ENCODE results near the gene HIVEP3.

HIVEP3 gene

DNA sequence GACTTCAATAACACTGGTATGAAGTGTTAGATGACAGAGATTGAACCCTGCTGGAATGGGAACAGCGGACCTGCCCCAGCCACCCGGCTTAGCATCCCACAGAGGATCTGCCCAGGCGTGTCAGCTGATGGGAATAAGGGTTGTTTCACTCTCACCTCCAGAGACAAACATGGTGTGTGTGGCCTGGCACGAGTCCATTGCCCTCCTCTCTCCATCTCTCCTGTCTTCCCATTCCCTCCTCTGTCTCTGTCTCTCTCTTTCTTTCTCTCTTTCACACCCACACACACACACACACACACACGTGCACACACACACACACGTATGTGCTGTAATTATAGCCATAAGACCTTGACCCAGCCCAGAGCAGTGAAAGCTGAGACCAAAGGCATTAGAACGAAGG is 200.2 kb downstream of the HIVEP3 start:
- no peaks in the 10 kb centered on the region for H3K36me3 ChIP-seq
- no peak for DNase-seq
- H3K4me1 ChIP-seq: peaks cover 0 to 10% (median 3%) of the 10 kb centered on the region in 4 donors
- H3K9me3 ChIP-seq: no peaks in the 10 kb centered on the region
- TF ChIP-seq, protein P1, sequence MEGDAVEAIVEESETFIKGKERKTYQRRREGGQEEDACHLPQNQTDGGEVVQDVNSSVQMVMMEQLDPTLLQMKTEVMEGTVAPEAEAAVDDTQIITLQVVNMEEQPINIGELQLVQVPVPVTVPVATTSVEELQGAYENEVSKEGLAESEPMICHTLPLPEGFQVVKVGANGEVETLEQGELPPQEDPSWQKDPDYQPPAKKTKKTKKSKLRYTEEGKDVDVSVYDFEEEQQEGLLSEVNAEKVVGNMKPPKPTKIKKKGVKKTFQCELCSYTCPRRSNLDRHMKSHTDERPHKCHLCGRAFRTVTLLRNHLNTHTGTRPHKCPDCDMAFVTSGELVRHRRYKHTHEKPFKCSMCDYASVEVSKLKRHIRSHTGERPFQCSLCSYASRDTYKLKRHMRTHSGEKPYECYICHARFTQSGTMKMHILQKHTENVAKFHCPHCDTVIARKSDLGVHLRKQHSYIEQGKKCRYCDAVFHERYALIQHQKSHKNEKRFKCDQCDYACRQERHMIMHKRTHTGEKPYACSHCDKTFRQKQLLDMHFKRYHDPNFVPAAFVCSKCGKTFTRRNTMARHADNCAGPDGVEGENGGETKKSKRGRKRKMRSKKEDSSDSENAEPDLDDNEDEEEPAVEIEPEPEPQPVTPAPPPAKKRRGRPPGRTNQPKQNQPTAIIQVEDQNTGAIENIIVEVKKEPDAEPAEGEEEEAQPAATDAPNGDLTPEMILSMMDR (IDR thresholded peaks at IDR 0.05): no peak
- H3K4me3 ChIP-seq: no peak overlapping the region
- no peak overlapping the region for H3K27ac ChIP-seq
- H3K27me3 ChIP-seq: no peaks in the 10 kb centered on the region
- intact Hi-C loops (cut with DNase I; ENCODE audit: low total_unique reads): no loop called here

DNA sequence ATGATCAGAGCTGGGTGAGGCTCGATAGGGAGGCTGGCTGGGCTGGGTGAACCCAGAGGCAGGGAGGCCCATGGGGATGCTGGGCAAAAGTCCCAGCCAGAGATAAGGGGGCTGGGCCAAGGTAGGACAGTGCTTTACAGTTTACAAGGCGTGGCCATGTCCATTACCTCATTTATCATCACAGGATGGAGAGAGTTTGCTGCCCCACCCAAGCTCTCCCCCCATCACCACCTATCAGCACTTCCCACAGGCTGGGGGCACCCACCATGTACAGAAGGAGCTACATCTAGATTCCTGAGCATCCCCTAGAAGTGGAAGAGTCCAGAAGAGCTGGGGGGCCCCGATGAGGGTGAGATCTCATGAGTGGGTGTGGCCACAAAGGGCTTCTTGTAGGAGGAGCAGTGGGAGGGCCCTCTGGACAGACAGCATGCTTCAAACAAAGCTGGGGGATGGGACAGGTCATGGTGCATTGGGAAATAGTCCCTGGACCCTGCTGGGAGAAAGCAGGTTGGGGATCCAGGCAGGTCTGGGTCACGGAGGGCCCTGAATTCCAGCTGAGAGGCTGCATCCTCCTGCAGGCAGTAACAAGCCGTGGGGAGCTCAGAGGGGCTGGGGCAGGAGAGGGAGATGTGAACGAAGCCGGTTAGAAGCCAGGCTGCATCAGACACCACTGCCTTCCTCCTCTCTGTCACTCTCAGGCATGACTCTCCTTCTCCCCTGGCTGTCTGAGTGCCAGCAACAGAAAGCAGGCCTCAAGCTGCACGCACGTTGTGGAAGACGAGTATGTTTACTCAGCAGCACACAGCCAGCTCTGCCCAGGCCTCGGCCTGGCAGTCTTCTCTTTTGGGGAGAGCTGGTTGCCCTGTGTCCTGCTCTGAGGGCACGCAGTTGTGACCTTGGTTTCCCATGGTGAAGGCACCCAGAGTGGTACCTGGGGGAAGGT is 202.3 kb downstream of the HIVEP3 start:
- no peaks in the 10 kb centered on the region for H3K9me3 ChIP-seq
- H3K27me3 ChIP-seq: no peaks in the 10 kb centered on the region
- no peak overlapping the region for H3K4me3 ChIP-seq
- H3K27ac ChIP-seq: no peak overlapping the region
- no peaks in the 10 kb centered on the region for H3K36me3 ChIP-seq
- H3K4me1 ChIP-seq: peaks cover 0 to 21% (median 4%) of the 10 kb centered on the region in 4 donors
- no peak for DNase-seq
- TF ChIP-seq, protein P1 (IDR thresholded peaks at IDR 0.05): no peak
- intact Hi-C loops (cut with DNase I; ENCODE audit: low total_unique reads): no loop called here

DNA sequence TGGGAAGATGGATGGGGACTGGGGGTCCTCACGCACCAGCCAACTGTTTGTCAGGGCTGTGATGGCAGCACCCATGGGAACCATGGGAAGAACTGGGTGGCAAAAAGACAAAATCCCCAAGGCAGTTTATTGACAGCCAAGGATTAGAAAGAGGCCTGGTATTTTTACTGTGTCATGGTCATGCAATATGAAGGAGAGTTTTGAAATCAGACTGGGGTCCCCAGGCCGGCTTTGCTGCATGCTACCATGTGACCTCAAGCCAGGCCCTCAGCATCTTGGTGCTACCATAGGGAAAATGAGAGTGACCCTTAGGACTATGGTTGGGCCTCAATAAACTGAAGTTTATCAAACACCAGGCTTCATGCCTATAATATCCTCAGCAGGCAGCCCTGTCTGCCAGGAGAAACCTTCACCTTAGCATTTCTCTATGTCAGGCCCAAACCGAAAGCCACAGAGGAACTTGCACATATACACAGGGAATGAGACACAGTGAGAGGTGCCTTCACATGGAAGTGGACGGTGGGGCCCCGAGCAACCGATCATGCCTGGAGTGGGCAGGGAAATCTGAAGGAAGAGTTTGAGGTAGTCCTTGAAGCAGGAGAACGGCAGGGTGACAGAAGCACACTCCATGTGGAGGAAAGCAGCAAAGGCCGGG is 203.2 kb downstream of the HIVEP3 start:
- TF ChIP-seq, protein P1 (IDR thresholded peaks at IDR 0.05): no peak
- Histone ChIP-seq H3K27me3 (no peaks in the 10 kb centered on the region), H3K4me3 (no peak overlapping the region), H3K27ac (no peak overlapping the region), H3K9me3 (no peaks in the 10 kb centered on the region), H3K4me1 (peaks cover 0 to 21% (median 4%) of the 10 kb centered on the region in 4 donors), H3K36me3 (no peaks in the 10 kb centered on the region)
- DNase-seq: peak in 1 of 2 donors; percentile 42
- intact Hi-C loops (cut with DNase I; ENCODE audit: low total_unique reads): no loop called here

DNA sequence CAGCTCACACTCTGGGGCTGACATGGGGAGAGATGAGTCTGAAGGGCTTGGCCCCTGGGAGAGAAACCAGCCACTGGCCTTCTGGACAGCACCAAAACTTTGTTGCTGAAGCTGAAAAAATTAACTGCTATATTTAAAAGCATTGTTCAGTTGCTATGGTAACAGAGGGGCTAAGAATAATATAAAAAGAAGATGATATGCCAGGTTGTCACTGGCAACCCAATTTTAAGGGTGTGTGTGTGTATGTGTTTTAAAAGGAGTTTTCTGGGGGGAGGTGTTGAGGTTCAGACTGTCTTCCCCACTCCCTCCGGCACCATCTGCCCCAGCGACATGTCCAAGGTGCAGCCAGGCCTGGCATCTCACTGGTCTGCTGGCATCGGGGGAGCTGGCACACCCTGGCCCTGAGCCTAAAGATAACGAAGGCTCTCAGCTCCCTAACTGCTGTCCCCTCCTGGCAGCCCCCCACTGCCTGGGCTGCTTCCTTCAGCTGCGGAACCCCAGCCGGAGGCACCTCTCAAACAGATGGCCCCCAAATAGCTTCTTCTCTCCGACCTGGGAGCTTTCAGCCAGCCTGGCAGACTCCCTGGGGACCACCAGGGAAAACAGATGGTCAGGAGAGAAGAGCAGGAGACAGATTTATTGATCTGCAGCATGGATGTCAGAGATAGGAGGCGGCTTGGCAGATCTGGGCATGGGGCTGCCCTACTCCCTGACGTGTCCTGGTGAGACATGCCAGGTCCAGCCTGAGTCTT is 203.9 kb downstream of the HIVEP3 start:
- peaks cover 0 to 21% (median 4%) of the 10 kb centered on the region in 4 donors for H3K4me1 ChIP-seq
- intact Hi-C loops (cut with DNase I; ENCODE audit: low total_unique reads): no loop called here
- H3K36me3 ChIP-seq: no peaks in the 10 kb centered on the region
- H3K27ac ChIP-seq: no peak overlapping the region
- H3K9me3 ChIP-seq: no peaks in the 10 kb centered on the region
- H3K27me3 ChIP-seq: no peaks in the 10 kb centered on the region
- no peak overlapping the region for H3K4me3 ChIP-seq
- TF ChIP-seq, protein P1 (IDR thresholded peaks at IDR 0.05): no peak
- DNase-seq: no peak

DNA sequence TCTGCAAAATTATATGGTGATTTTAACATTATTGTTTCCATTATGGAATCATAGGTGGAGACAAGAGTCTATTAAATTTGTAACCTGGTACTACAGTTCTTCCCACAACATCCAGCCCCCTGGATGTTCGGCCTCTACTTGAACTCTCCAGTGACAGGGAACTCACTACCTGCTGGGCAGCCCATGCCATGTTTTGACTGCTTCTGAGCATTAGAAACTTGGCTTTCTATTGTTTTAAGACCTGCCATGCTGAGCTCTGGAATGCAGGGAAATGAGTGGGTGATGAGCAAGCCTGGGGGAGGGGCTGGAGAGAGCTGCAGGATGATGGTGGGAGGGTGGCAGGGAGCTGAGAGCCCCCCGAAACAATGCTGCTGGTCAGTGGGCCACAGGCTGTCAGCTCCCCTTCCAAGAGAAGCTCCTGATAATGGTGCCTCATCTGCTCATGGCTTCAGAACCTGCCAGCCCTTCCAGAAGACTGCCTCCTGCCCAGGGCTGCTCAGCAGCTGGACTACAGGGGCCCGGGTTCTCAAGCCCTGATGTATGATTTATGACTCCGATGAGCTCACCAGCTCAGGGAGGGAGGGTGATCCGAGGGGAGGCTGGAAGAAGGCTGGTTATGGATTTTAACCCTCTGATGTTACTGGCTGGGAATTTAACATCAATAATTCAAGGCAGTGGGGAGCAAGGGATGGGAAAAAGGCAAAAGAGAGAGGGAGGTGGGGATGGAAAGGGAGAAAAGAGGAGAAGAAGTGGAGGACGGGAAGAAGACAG is 205.0 kb downstream of the HIVEP3 start:
- Histone ChIP-seq H3K4me1 (peaks cover 0 to 21% (median 4%) of the 10 kb centered on the region in 4 donors), H3K36me3 (no peaks in the 10 kb centered on the region), H3K4me3 (no peak overlapping the region), H3K27me3 (no peaks in the 10 kb centered on the region), H3K9me3 (no peaks in the 10 kb centered on the region), H3K27ac (no peak overlapping the region)
- DNase-seq: no peak
- TF ChIP-seq, protein P1 (IDR thresholded peaks at IDR 0.05): no peak
- intact Hi-C loops (cut with DNase I; ENCODE audit: low total_unique reads): no loop called here

Measured in tibial artery (tissue), 4 donors.